SK-N-SH (cell line): ENCODE measurements around the gene PELI3. TPM values are rescaled to one million over a fixed set of nuclear protein-coding genes. Genes with fewer than 3 reads are reported as not detected.

ENCODE experiments used
- CTCF ChIA-PET: fragments of 300-600, 350-600 bp; formaldehyde crosslinking; extraction: SDS; loops from one replicate; lab custom pipeline; 2021; lab: Yijun Ruan, JAX
- POLR2A ChIA-PET: fragments of 350-600 bp; sonication (Branson Sonifier 250); formaldehyde crosslinking; extraction: SDS; loops from one replicate; lab custom pipeline; 2020; ENCODE audit warnings: antibody characterized with exemption, inconsistent platforms; lab: Yijun Ruan, JAX
- DNase-seq: peaks from one replicate; pipeline ENCODE4 v3.0.0; 2012
- H2AFZ ChIP-seq: fragments of 200-600 bp; sonication (generic); 2 replicates; pipeline ENCODE4 v1.8.1; 2016; ENCODE audit warnings: antibody characterized with exemption, mild to moderate bottlenecking, low read depth
- H3F3A ChIP-seq: fragments of 200-600 bp; sonication (generic); replicated peaks from 2 replicates; pipeline ENCODE3; 2016; ENCODE audit warnings: antibody characterized with exemption, mild to moderate bottlenecking; ENCODE audit not compliant: insufficient read depth
- H3K27ac ChIP-seq, 2 experiments: fragments of 200-500 bp in 1 of 2; fragments of 200-600 bp in 1 of 2; sonication (Bioruptor generic) in 1 of 2; sonication (generic), shearing (Covaris generic) in 1 of 2; 2 replicates each; pipeline versions ENCODE4 v1.5.1 to v1.6.1; 2014 to 2016; ENCODE audit warnings: low read depth in 2 of 2, inconsistent platforms in 1 of 2, low read length in 1 of 2, mild to moderate bottlenecking in 1 of 2, mixed read lengths in 1 of 2
- H3K27me3 ChIP-seq: fragments of 200-600 bp; sonication (generic), shearing (Covaris generic); 2 replicates; pipeline ENCODE4 v1.6.1; 2016; ENCODE audit warnings: mixed run types; ENCODE audit not compliant: insufficient read depth
- H3K36me3 ChIP-seq, 2 experiments: fragments of 200-500 bp in 1 of 2; fragments of 200-600 bp in 1 of 2; sonication (Bioruptor generic) in 1 of 2; sonication (generic) in 1 of 2; replicated peaks in 1 of 2; 2 replicates each; pipeline versions ENCODE3 to v1.5.1; 2014 to 2016; ENCODE audit warnings: low read length in 1 of 2, mild to moderate bottlenecking in 1 of 2; ENCODE audit not compliant: insufficient read depth in 2 of 2, control insufficient read depth in 1 of 2
- H3K4me1 ChIP-seq, 2 experiments: fragments of 200-500 bp in 1 of 2; fragments of 200-600 bp in 1 of 2; sonication (Bioruptor generic) in 1 of 2; sonication (generic), shearing (Covaris generic) in 1 of 2; 2 replicates each; pipeline versions ENCODE4 v1.5.1 to v1.6.1; 2014 to 2016; ENCODE audit warnings: low read depth in 1 of 2, low read length in 1 of 2, mixed run types in 1 of 2; ENCODE audit not compliant: insufficient read depth in 2 of 2, control insufficient read depth in 1 of 2
- H3K4me2 ChIP-seq: fragments of 200-600 bp; sonication (generic), shearing (Covaris generic); 2 replicates; pipeline ENCODE4 v1.6.1; 2017; ENCODE audit warnings: mixed run types
- H3K4me3 ChIP-seq, 2 experiments: fragments of 200-500 bp in 1 of 2; fragments of 200-600 bp in 1 of 2; sonication (Bioruptor generic) in 1 of 2; sonication (generic), shearing (Covaris generic) in 1 of 2; 2 replicates each; pipeline versions ENCODE4 v1.5.1 to v1.8.1; 2014 to 2016; ENCODE audit warnings: low read depth in 2 of 2, inconsistent platforms in 1 of 2, low read length in 1 of 2, mild to moderate bottlenecking in 1 of 2, mixed read lengths in 1 of 2, moderate library complexity in 1 of 2
- H3K79me2 ChIP-seq: fragments of 200-600 bp; sonication (generic); 2 replicates; pipeline ENCODE4 v1.8.1; 2017; ENCODE audit warnings: mild to moderate bottlenecking; ENCODE audit not compliant: insufficient read depth
- H3K9ac ChIP-seq: fragments of 200-600 bp; sonication (generic); 2 replicates; pipeline ENCODE4 v1.6.1; 2017; ENCODE audit warnings: mixed run types
- H3K9me2 ChIP-seq: fragments of 200-600 bp; sonication (generic); 2 replicates; pipeline ENCODE4 v1.6.1; 2017; ENCODE audit warnings: mixed run types
- H3K9me3 ChIP-seq: fragments of 200-600 bp; sonication (generic); 2 replicates; pipeline ENCODE4 v1.6.1; 2017; ENCODE audit warnings: mixed run types, mild to moderate bottlenecking, moderate library complexity
- H4K20me1 ChIP-seq: fragments of 200-600 bp; sonication (generic); 2 replicates; pipeline ENCODE4 v1.6.1; 2017; ENCODE audit warnings: mild to moderate bottlenecking, mixed run types; ENCODE audit not compliant: insufficient read depth
- CHD2 ChIP-seq: fragments of 150-350 bp; IDR thresholded peaks from 2 replicates; pipeline ENCODE4 v1.6.1; 2018; ENCODE audit warnings: low read length; ENCODE audit not compliant: partially characterized antibody
- ELF1 ChIP-seq: IDR thresholded peaks from 2 replicates; pipeline ENCODE4 v1.4.0; 2012
- EP300 ChIP-seq, 2 experiments: IDR thresholded peaks; 2 replicates each; pipeline versions ENCODE4 v1.4.0 to v1.6.1; 2012; ENCODE audit warnings: borderline replicate concordance in 1 of 2, low read depth in 1 of 2, low read length in 1 of 2
- FOSL2 ChIP-seq: IDR thresholded peaks from 2 replicates; pipeline ENCODE4 v1.4.0; 2012; ENCODE audit warnings: low read depth, mild to moderate bottlenecking, moderate library complexity, borderline replicate concordance
- FOXJ3 ChIP-seq: sonication (generic); formaldehyde crosslinking; IDR thresholded peaks from 2 replicates; pipeline ENCODE4 v1.5.1; 2020; ENCODE audit warnings: mild to moderate bottlenecking, missing genetic modification reagents
- FOXM1 ChIP-seq: IDR thresholded peaks from 2 replicates; pipeline ENCODE4 v1.4.0; 2012; ENCODE audit warnings: low read depth, mild to moderate bottlenecking
- JUND ChIP-seq: IDR thresholded peaks from 2 replicates; pipeline ENCODE4 v1.4.0; 2012
- NFIC ChIP-seq: IDR thresholded peaks from 2 replicates; pipeline ENCODE4 v1.4.0; 2012; ENCODE audit warnings: borderline replicate concordance
- RCOR1 ChIP-seq: fragments of 150-350 bp; IDR thresholded peaks from 2 replicates; pipeline ENCODE4 v1.6.1; 2017; ENCODE audit warnings: antibody characterized with exemption, low read length
- RFX5 ChIP-seq: IDR thresholded peaks from 2 replicates; pipeline ENCODE4 v1.6.1; 2012; ENCODE audit warnings: mild to moderate bottlenecking, improper control_type of control experiment, low read length
- SIN3A ChIP-seq: IDR thresholded peaks from 2 replicates; pipeline ENCODE4 v1.6.1; 2012; ENCODE audit warnings: low read depth, mild to moderate bottlenecking, low read length, moderate library complexity, borderline replicate concordance
- SMC3 ChIP-seq: IDR thresholded peaks from 2 replicates; pipeline ENCODE4 v1.6.1; 2012; ENCODE audit warnings: low read depth, low read length, improper control_type of control experiment
- TCF12 ChIP-seq: IDR thresholded peaks from 2 replicates; pipeline ENCODE4 v1.4.0; 2012
- YY1 ChIP-seq: IDR thresholded peaks from 2 replicates; pipeline ENCODE4 v1.4.0; 2012; ENCODE audit warnings: low read depth, mild to moderate bottlenecking
- WGBS: methylation state at CpG from one replicate; pipeline ENCODE4 v1.1.6; 2017; ENCODE audit warnings: low lambda C conversion rate; 5-methylcytosine and 5-hydroxymethylcytosine counted together
- polyA plus RNA-seq, 3 experiments: library from polyadenylated mRNA; depleted of rRNA; stranded (reverse); fragments of >200 nt; gene quantifications; 2 replicates each; pipeline ENCODE4 v1.2.3, GENCODE V29; 2012
- TF ChIP-seq, protein P1 (sequence below): IDR thresholded peaks from 2 replicates; pipeline ENCODE4 v1.4.0; 2012; ENCODE audit warnings: low read depth, borderline replicate concordance
- TF ChIP-seq, protein P2 (sequence below): fragments of 200-600 bp; sonication (generic); IDR thresholded peaks from 2 replicates; pipeline ENCODE4 v1.6.1; 2017; ENCODE audit warnings: antibody characterized with exemption, mild to moderate bottlenecking, moderate library complexity
- TF ChIP-seq, protein P3 (sequence below): fragments of 150-350 bp; IDR thresholded peaks from 2 replicates; pipeline ENCODE4 v1.6.1; 2016; ENCODE audit warnings: mild to moderate bottlenecking, low read depth, low read length
- TF ChIP-seq, protein P4 (sequence below): IDR thresholded peaks from 2 replicates; pipeline ENCODE4 v1.6.1; 2012; ENCODE audit warnings: mild to moderate bottlenecking, low read depth, low read length, moderate library complexity
- TF ChIP-seq, protein P5 (sequence below): IDR thresholded peaks from 2 replicates; pipeline ENCODE4 v1.4.0; 2012; ENCODE audit warnings: low read depth, borderline replicate concordance
- TF ChIP-seq, protein P6 (sequence below): IDR thresholded peaks from 2 replicates; pipeline ENCODE4; 2012

PELI3 gene
- polyA plus RNA-seq, 1 of the 3 experiments (the other 2 are of a cell fraction): 7.0 TPM

DNA sequence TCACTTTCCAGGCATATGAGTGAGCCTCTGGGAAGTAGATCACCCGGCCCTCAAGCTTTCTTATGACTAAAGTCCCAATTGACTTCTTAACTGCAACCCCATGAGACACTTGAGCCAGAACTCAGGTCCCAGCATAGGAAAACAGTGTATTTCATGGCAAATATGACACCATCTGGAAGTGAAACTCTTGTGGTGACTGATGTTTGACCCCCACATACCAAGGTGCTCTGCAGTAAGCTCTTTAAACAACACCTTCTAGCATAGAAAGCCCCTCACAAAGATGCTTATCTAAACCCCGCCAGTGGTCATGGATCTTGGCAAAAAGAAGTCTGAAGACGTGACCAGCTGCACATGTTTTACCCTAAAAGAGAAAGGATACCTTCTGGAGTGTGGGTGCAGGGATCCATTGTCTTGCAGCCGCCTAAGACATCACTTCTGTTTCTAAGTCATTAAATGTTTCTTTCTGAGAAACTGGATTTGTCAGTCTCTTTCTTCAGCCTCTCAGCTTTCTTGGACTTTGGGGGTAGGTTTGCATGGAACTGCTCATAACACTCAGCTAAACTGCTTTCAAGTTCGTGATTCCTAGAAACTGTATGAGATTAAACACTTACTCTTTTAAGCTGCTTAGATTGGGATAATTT is 7.4 kb upstream of the PELI3 start:
- WGBS: 32% methylated on average over 5 of the region's 5 CpGs
- no peak overlapping the region for H2AFZ ChIP-seq
- no peak for TF ChIP-seq RFX5
- TF ChIP-seq ELF1: no peak
- no peak for TF ChIP-seq FOXJ3
- no peak for TF ChIP-seq TCF12
- no peak for TF ChIP-seq FOSL2
- TF ChIP-seq NFIC: no peak
- no peak for TF ChIP-seq EP300 (IDR thresholded peaks at IDR 0.05; ENCODE audit: borderline replicate concordance in 1 of 2, low read depth in 1 of 2, low read length in 1 of 2)
- no peak for TF ChIP-seq FOXM1
- TF ChIP-seq JUND: no peak
- TF ChIP-seq, protein P1, sequence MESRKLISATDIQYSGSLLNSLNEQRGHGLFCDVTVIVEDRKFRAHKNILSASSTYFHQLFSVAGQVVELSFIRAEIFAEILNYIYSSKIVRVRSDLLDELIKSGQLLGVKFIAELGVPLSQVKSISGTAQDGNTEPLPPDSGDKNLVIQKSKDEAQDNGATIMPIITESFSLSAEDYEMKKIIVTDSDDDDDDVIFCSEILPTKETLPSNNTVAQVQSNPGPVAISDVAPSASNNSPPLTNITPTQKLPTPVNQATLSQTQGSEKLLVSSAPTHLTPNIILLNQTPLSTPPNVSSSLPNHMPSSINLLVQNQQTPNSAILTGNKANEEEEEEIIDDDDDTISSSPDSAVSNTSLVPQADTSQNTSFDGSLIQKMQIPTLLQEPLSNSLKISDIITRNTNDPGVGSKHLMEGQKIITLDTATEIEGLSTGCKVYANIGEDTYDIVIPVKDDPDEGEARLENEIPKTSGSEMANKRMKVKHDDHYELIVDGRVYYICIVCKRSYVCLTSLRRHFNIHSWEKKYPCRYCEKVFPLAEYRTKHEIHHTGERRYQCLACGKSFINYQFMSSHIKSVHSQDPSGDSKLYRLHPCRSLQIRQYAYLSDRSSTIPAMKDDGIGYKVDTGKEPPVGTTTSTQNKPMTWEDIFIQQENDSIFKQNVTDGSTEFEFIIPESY: no peak
- no peak for TF ChIP-seq SIN3A
- TF ChIP-seq, protein P2, sequence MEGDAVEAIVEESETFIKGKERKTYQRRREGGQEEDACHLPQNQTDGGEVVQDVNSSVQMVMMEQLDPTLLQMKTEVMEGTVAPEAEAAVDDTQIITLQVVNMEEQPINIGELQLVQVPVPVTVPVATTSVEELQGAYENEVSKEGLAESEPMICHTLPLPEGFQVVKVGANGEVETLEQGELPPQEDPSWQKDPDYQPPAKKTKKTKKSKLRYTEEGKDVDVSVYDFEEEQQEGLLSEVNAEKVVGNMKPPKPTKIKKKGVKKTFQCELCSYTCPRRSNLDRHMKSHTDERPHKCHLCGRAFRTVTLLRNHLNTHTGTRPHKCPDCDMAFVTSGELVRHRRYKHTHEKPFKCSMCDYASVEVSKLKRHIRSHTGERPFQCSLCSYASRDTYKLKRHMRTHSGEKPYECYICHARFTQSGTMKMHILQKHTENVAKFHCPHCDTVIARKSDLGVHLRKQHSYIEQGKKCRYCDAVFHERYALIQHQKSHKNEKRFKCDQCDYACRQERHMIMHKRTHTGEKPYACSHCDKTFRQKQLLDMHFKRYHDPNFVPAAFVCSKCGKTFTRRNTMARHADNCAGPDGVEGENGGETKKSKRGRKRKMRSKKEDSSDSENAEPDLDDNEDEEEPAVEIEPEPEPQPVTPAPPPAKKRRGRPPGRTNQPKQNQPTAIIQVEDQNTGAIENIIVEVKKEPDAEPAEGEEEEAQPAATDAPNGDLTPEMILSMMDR: no peak
- TF ChIP-seq YY1: no peak
- TF ChIP-seq, protein P3, sequence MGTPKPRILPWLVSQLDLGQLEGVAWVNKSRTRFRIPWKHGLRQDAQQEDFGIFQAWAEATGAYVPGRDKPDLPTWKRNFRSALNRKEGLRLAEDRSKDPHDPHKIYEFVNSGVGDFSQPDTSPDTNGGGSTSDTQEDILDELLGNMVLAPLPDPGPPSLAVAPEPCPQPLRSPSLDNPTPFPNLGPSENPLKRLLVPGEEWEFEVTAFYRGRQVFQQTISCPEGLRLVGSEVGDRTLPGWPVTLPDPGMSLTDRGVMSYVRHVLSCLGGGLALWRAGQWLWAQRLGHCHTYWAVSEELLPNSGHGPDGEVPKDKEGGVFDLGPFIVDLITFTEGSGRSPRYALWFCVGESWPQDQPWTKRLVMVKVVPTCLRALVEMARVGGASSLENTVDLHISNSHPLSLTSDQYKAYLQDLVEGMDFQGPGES: no peak
- TF ChIP-seq, protein P4, sequence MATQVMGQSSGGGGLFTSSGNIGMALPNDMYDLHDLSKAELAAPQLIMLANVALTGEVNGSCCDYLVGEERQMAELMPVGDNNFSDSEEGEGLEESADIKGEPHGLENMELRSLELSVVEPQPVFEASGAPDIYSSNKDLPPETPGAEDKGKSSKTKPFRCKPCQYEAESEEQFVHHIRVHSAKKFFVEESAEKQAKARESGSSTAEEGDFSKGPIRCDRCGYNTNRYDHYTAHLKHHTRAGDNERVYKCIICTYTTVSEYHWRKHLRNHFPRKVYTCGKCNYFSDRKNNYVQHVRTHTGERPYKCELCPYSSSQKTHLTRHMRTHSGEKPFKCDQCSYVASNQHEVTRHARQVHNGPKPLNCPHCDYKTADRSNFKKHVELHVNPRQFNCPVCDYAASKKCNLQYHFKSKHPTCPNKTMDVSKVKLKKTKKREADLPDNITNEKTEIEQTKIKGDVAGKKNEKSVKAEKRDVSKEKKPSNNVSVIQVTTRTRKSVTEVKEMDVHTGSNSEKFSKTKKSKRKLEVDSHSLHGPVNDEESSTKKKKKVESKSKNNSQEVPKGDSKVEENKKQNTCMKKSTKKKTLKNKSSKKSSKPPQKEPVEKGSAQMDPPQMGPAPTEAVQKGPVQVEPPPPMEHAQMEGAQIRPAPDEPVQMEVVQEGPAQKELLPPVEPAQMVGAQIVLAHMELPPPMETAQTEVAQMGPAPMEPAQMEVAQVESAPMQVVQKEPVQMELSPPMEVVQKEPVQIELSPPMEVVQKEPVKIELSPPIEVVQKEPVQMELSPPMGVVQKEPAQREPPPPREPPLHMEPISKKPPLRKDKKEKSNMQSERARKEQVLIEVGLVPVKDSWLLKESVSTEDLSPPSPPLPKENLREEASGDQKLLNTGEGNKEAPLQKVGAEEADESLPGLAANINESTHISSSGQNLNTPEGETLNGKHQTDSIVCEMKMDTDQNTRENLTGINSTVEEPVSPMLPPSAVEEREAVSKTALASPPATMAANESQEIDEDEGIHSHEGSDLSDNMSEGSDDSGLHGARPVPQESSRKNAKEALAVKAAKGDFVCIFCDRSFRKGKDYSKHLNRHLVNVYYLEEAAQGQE: no peak
- TF ChIP-seq SMC3: no peak
- TF ChIP-seq RCOR1: no peak
- no peak for TF ChIP-seq CHD2
- TF ChIP-seq, protein P5, sequence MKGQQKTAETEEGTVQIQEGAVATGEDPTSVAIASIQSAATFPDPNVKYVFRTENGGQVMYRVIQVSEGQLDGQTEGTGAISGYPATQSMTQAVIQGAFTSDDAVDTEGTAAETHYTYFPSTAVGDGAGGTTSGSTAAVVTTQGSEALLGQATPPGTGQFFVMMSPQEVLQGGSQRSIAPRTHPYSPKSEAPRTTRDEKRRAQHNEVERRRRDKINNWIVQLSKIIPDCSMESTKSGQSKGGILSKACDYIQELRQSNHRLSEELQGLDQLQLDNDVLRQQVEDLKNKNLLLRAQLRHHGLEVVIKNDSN: no peak
- TF ChIP-seq, protein P6, sequence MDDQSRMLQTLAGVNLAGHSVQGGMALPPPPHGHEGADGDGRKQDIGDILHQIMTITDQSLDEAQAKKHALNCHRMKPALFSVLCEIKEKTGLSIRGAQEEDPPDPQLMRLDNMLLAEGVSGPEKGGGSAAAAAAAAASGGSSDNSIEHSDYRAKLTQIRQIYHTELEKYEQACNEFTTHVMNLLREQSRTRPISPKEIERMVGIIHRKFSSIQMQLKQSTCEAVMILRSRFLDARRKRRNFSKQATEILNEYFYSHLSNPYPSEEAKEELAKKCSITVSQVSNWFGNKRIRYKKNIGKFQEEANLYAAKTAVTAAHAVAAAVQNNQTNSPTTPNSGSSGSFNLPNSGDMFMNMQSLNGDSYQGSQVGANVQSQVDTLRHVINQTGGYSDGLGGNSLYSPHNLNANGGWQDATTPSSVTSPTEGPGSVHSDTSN: no peak
- no peaks in the 10 kb centered on the region for H4K20me1 ChIP-seq
- no peaks in the 10 kb centered on the region for H3K27me3 ChIP-seq
- no peak overlapping the region for H3K9ac ChIP-seq
- no peaks in the 10 kb centered on the region for H3K36me3 ChIP-seq
- no peaks in the 10 kb centered on the region for H3F3A ChIP-seq
- H3K9me2 ChIP-seq: no peaks in the 10 kb centered on the region
- H3K27ac ChIP-seq: no peak overlapping the region
- H3K4me1 ChIP-seq: no peaks in the 10 kb centered on the region
- no peak for DNase-seq
- no peak overlapping the region for H3K4me3 ChIP-seq
- H3K79me2 ChIP-seq: no peaks in the 10 kb centered on the region
- ChIA-PET POLR2A (no interaction called here), CTCF (interaction anchor here (0.8 to 1.6 kb wide), 3 partner anchors 21 to 73 kb away, joined by 3 to 7 read pairs (median 3); partner anchors contain the start of gene MRPL11)
- no peaks in the 10 kb centered on the region for H3K9me3 ChIP-seq
- no peak overlapping the region for H3K4me2 ChIP-seq
